Measurements from ENCODE around the gene CEP97.

Gene CEP97

GRCh38 chr3:101806491-101806890, 82.1 kb downstream of the CEP97 start:
- POLR2A ChIA-PET, result no interaction called here
- CTCF ChIA-PET, result interaction anchor here (1.0 to 27.9 kb wide), 8 partner anchors 6 to 723 kb away, joined by 3 to 1077 read pairs (median 4); no protein-coding TSS in a partner anchor
- no peak for DNase-seq (ENCODE audit: low read depth, low spot score)

GRCh38 chr3:101807888-101808287, 83.5 kb downstream of the CEP97 start:
- TF ChIP-seq, protein P1, sequence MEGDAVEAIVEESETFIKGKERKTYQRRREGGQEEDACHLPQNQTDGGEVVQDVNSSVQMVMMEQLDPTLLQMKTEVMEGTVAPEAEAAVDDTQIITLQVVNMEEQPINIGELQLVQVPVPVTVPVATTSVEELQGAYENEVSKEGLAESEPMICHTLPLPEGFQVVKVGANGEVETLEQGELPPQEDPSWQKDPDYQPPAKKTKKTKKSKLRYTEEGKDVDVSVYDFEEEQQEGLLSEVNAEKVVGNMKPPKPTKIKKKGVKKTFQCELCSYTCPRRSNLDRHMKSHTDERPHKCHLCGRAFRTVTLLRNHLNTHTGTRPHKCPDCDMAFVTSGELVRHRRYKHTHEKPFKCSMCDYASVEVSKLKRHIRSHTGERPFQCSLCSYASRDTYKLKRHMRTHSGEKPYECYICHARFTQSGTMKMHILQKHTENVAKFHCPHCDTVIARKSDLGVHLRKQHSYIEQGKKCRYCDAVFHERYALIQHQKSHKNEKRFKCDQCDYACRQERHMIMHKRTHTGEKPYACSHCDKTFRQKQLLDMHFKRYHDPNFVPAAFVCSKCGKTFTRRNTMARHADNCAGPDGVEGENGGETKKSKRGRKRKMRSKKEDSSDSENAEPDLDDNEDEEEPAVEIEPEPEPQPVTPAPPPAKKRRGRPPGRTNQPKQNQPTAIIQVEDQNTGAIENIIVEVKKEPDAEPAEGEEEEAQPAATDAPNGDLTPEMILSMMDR (IDR thresholded peaks at IDR 0.05; ENCODE audit: insufficient read depth, low read length, missing control alignments), result no peak
- CTCF ChIA-PET, result interaction anchor here (1.2 to 27.9 kb wide), 15 partner anchors 9 to 722 kb away, joined by 3 to 1077 read pairs (median 4); no protein-coding TSS in a partner anchor
- H3K4me3 ChIP-seq (ENCODE audit: low read depth, low read length), result no peak overlapping the region
- POLR2A ChIA-PET, result interaction anchor here (2.5 kb wide), 1 partner anchor 41 kb away, joined by 11 read pairs; the partner anchor contains the start of gene NFKBIZ
- DNase-seq (ENCODE audit: low read depth, low spot score), result no peak

More at GRCh38 chr3:101806491-101806890, 82.1 kb downstream of the CEP97 start:
- TF ChIP-seq, protein P1 (IDR thresholded peaks at IDR 0.05; ENCODE audit: insufficient read depth, low read length, missing control alignments), result no peak
- H3K4me3 ChIP-seq (ENCODE audit: low read depth, low read length), result no peak overlapping the region

GRCh38 chr3:101809178-101810021, 85.0 kb downstream of the CEP97 start:
- no peak overlapping the region for H3K4me3 ChIP-seq (ENCODE audit: low read depth, low read length)
- no peak for DNase-seq (ENCODE audit: low read depth, low spot score)
- CTCF ChIA-PET, result interaction anchor here (0.7 to 27.9 kb wide), 20 partner anchors 6 to 728 kb away, joined by 3 to 1077 read pairs (median 4); no protein-coding TSS in a partner anchor
- POLR2A ChIA-PET, result interaction anchor here (2.5 kb wide), 1 partner anchor 40 kb away, joined by 11 read pairs; the partner anchor contains the start of gene NFKBIZ
- TF ChIP-seq, protein P1 (IDR thresholded peaks at IDR 0.05; ENCODE audit: insufficient read depth, low read length, missing control alignments), result peak; percentile 48

DNA sequence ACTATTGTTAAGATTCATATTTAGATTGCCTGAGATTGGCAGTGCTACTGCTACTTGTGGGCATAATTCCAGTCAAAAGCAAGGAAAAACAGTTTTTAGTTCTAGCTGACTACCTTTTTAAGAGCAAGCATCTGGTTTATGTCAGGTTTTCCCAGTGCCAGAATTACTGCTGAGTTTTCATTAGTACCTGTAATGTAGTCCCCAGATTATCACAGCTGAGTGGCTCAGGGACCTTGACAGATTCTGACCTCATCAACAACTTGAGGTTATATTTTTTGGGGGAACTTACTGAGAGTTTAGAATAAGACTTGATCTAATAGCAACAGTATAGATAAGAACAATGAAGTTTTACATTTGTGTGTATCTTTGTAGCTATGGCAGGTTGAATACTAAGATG, 85.6 kb downstream of the CEP97 start:
- ChIA-PET POLR2A (no interaction called here), CTCF (interaction anchor here (0.7 to 27.9 kb wide), 15 partner anchors 6 to 727 kb away, joined by 3 to 1077 read pairs (median 3); no protein-coding TSS in a partner anchor)
- no peak for DNase-seq (ENCODE audit: low read depth, low spot score)

DNA sequence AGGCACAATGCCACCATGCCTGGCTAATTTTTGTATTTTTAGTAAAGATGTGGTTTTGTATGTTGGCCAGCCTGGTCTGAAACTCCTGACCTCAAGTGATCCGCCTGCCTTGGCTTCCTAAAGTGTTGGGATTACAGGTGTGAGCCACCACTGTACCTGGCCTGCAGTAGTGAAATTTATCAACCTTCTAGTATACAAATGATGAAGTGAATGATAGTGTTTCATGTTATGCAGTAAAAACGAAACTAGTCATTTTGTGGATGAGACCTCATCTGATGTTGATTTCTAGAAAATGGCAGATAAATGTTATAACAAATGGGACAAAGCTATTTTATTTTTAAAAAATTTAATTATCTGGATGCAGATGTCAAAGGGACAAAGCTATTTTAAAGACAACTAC, 87.5 kb downstream of the CEP97 start:
- POLR2A ChIA-PET, result no interaction called here
- no peak overlapping the region for H3K4me3 ChIP-seq (ENCODE audit: low read depth, low read length)

More for the DNA sequence above, 85.6 kb downstream of the CEP97 start:
- H3K4me3 ChIP-seq (ENCODE audit: low read depth, low read length), result no peak overlapping the region
- TF ChIP-seq, protein P1 (IDR thresholded peaks at IDR 0.05; ENCODE audit: insufficient read depth, low read length, missing control alignments), result no peak

More for the DNA sequence above, 87.5 kb downstream of the CEP97 start:
- CTCF ChIA-PET, result interaction anchor here (1.1 to 27.9 kb wide), 8 partner anchors 8 to 726 kb away, joined by 3 to 1077 read pairs (median 4); no protein-coding TSS in a partner anchor
- no peak for DNase-seq (ENCODE audit: low read depth, low spot score)
- TF ChIP-seq, protein P1 (IDR thresholded peaks at IDR 0.05; ENCODE audit: insufficient read depth, low read length, missing control alignments), result no peak
